Osteoblast (primary cell): ENCODE measurements around the gene PTPRD. TPM values are rescaled to one million over a fixed set of nuclear protein-coding genes. Genes with fewer than 3 reads are reported as not detected.

Source experiments
- DNase-seq: peaks from one replicate; pipeline ENCODE4 v3.0.0; 2011; ENCODE audit warnings: low spot score, mixed read lengths; ENCODE audit not compliant: insufficient read length; ENCODE audit errors: missing footprints
- H2AFZ ChIP-seq: 2 replicates; pipeline ENCODE4 v1.6.0; 2011; ENCODE audit warnings: mild to moderate bottlenecking, low read length
- H3K27ac ChIP-seq: 2 replicates; pipeline ENCODE4 v1.5.1; 2011; ENCODE audit warnings: mild to moderate bottlenecking, low read depth, low read length, moderate library complexity
- H3K27me3 ChIP-seq: 2 replicates; pipeline ENCODE4 v1.6.0; 2012; ENCODE audit warnings: mild to moderate bottlenecking, control low read depth, inconsistent platforms, low read length, moderate library complexity; ENCODE audit not compliant: insufficient read depth
- H3K36me3 ChIP-seq: 2 replicates; pipeline ENCODE4 v1.5.1; 2011; ENCODE audit warnings: mild to moderate bottlenecking, low read length, control low read depth, moderate library complexity; ENCODE audit not compliant: insufficient read depth
- H3K4me1 ChIP-seq: 2 replicates; pipeline ENCODE4 v1.5.1; 2011; ENCODE audit warnings: mild to moderate bottlenecking, low read length, control low read depth, moderate library complexity; ENCODE audit not compliant: insufficient read depth
- H3K4me2 ChIP-seq: 2 replicates; pipeline ENCODE4 v1.6.0; 2011; ENCODE audit warnings: mild to moderate bottlenecking, low read length; ENCODE audit not compliant: insufficient read depth
- H3K4me3 ChIP-seq: fragments of 200-600 bp; sonication (generic); 3 replicates; pipeline ENCODE4 v1.5.1; 2012; ENCODE audit warnings: mild to moderate bottlenecking, low read length, inconsistent platforms; ENCODE audit not compliant: insufficient read depth
- H3K79me2 ChIP-seq: 2 replicates; pipeline ENCODE4 v1.6.0; 2012; ENCODE audit warnings: mild to moderate bottlenecking, low read length, control low read depth, inconsistent platforms; ENCODE audit not compliant: insufficient read depth
- H3K9me3 ChIP-seq: 2 replicates; pipeline ENCODE4 v1.5.1; 2011; ENCODE audit warnings: low read depth, low read length, control low read depth
- H4K20me1 ChIP-seq: 2 replicates; pipeline ENCODE4 v1.6.0; 2012; ENCODE audit warnings: mild to moderate bottlenecking, low read length, control low read depth; ENCODE audit not compliant: insufficient read depth
- total RNA-seq: library from RNA; depleted of rRNA; stranded (reverse); fragments of >200 nt; gene quantifications from 2 replicates; pipeline ENCODE4 v1.2.3, GENCODE V29; 2012
- TF ChIP-seq, protein P1 (sequence below): IDR thresholded peaks from 2 replicates; pipeline ENCODE4 v1.5.1; 2011; ENCODE audit warnings: mild to moderate bottlenecking, low read depth, low read length, moderate library complexity; ENCODE audit errors: extremely low read depth

The PTPRD gene
- total RNA-seq, 1 donor = 23.9 TPM

DNA sequence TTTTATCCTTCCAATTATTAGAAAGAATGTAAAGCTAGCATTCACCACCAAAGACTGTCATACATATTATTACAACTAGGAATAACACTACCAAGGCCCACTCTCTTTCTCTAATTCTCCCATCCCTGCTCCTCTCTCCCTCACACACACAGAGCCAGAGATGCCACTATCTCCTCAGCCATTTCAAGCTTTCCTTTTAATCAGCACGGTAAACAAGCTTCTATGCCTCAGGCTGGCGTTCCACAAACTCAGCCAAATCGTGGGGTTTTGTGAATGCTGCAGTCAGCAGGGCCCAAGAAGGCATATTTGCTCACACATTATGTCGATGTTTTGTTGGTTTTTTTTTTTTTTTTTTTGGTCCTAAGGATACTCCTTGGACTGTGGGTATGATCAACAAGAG is 1833.3 kb downstream of the PTPRD start:
- DNase-seq = no peak
- Histone ChIP-seq H3K4me1 (no peaks in the 10 kb centered on the region), H3K9me3 (no peaks in the 10 kb centered on the region), H3K36me3 (no peaks in the 10 kb centered on the region), H3K79me2 (no peaks in the 10 kb centered on the region), H2AFZ (no peak overlapping the region), H3K27ac (no peak overlapping the region), H4K20me1 (no peaks in the 10 kb centered on the region), H3K4me3 (no peak overlapping the region), H3K4me2 (no peak overlapping the region), H3K27me3 (no peaks in the 10 kb centered on the region)
- TF ChIP-seq, protein P1, sequence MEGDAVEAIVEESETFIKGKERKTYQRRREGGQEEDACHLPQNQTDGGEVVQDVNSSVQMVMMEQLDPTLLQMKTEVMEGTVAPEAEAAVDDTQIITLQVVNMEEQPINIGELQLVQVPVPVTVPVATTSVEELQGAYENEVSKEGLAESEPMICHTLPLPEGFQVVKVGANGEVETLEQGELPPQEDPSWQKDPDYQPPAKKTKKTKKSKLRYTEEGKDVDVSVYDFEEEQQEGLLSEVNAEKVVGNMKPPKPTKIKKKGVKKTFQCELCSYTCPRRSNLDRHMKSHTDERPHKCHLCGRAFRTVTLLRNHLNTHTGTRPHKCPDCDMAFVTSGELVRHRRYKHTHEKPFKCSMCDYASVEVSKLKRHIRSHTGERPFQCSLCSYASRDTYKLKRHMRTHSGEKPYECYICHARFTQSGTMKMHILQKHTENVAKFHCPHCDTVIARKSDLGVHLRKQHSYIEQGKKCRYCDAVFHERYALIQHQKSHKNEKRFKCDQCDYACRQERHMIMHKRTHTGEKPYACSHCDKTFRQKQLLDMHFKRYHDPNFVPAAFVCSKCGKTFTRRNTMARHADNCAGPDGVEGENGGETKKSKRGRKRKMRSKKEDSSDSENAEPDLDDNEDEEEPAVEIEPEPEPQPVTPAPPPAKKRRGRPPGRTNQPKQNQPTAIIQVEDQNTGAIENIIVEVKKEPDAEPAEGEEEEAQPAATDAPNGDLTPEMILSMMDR = no peak

DNA sequence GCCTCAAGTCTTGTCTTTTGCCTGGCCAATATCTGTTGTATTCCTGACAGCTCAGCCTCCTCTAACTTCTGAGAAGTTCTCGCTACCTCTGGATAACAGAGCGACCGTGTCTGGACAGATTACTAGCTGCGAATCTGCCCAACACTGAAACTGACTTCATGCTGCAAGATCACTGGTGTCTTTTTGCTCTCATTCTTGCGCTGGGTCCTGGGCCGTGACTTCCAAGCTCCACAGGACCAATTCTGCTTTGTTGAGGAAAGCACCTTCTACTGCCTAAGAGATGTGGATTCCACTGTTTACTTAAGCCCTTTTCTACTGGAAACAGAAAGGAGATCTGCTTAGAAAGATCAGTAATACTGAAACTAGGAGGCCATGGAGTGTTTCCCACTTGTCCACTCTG is 1834.4 kb downstream of the PTPRD start:
- no peak overlapping the region for H3K4me2 ChIP-seq

DNA sequence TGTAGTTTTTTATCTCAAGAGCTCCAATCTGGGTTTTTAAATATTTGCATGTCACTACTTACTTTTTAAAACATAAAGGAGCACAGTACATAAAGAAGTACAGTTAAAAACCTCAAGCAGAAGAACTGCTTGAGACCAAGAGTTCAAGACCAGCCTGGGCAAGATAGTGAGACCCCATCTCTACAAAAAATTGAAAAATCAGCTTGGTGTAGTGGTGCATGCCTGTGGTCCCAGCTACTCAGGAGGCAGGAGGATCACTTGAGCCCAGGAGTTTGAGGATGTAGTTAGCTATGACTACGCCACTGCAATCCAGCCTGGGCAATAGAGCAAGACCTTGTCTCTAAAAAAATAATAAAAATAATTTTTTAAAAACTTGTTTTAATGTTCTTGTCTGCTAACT is 1840.5 kb downstream of the PTPRD start:
- Histone ChIP-seq H2AFZ (no peak overlapping the region), H3K27ac (no peak overlapping the region), H3K4me2 (no peak overlapping the region), H3K4me1 (no peaks in the 10 kb centered on the region), H3K9me3 (no peaks in the 10 kb centered on the region), H3K4me3 (no peak overlapping the region), H4K20me1 (no peaks in the 10 kb centered on the region), H3K36me3 (no peaks in the 10 kb centered on the region), H3K27me3 (no peaks in the 10 kb centered on the region), H3K79me2 (no peaks in the 10 kb centered on the region)
- TF ChIP-seq, protein P1 = no peak
- DNase-seq = no peak

More for the DNA sequence above, 1834.4 kb downstream of the PTPRD start:
- TF ChIP-seq, protein P1 = no peak
- Histone ChIP-seq H3K27me3 (no peaks in the 10 kb centered on the region), H3K4me1 (no peaks in the 10 kb centered on the region), H3K9me3 (no peaks in the 10 kb centered on the region), H3K79me2 (no peaks in the 10 kb centered on the region), H3K27ac (no peak overlapping the region), H4K20me1 (no peaks in the 10 kb centered on the region), H2AFZ (no peak overlapping the region), H3K4me3 (no peak overlapping the region), H3K36me3 (no peaks in the 10 kb centered on the region)
- DNase-seq = no peak

DNA sequence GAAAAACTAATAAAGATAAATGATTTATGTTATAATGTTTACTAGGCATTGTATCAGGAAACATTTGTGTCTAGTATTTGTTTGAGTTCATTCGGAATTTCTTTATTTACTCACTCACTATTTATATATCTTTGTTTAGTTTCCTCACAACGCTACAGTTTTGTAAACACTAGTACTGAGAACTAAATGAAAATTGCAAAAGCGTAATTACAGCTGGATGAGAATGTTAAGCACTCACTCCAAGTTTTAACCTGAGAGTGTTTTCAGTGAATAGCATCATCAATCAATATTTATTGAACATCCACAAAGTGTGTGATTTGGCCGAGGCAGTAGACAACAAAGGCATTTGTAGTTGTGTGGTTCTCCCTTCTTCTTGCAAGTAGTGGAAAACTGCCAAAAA is 1843.6 kb downstream of the PTPRD start:
- DNase-seq = no peak
- Histone ChIP-seq H3K4me3 (no peak overlapping the region), H3K4me1 (no peaks in the 10 kb centered on the region), H3K4me2 (no peak overlapping the region), H3K36me3 (no peaks in the 10 kb centered on the region), H2AFZ (no peak overlapping the region), H4K20me1 (no peaks in the 10 kb centered on the region), H3K9me3 (no peaks in the 10 kb centered on the region), H3K27me3 (no peaks in the 10 kb centered on the region), H3K79me2 (no peaks in the 10 kb centered on the region), H3K27ac (no peak overlapping the region)
- TF ChIP-seq, protein P1 = no peak
